ENCODE data around the gene PSRC1. TPM values are rescaled to one million over a fixed set of nuclear protein-coding genes. Genes with fewer than 3 reads are reported as not detected.

Gene PSRC1
- total RNA-seq, 1 donor from 2014 or later, result 1.1 TPM

GRCh38 chr1:109243221-109243620 lies 39.7 kb downstream of the PSRC1 start:
- no peak overlapping the region for H3K4me3 ChIP-seq (ENCODE audit: low read depth, low read length)
- no peak for FAIRE-seq
- DNase-seq (ENCODE audit: low read depth), result no peak
- no peaks in the 10 kb centered on the region for H3K27me3 ChIP-seq (ENCODE audit: control insufficient read depth, insufficient read depth, low read length)
- H3K36me3 ChIP-seq (ENCODE audit: control insufficient read depth, insufficient read depth, low read length), result no peaks in the 10 kb centered on the region
- TF ChIP-seq CTCF (IDR thresholded peaks at IDR 0.05; ENCODE audit: insufficient read depth, low read length, severe bottlenecking), result no peak

GRCh38 chr1:109242387-109242786 lies 40.6 kb downstream of the PSRC1 start:
- no peak for DNase-seq (ENCODE audit: low read depth)
- H3K36me3 ChIP-seq (ENCODE audit: control insufficient read depth, insufficient read depth, low read length), result peaks cover 7% of the 10 kb centered on the region

GRCh38 chr1:109241841-109242345 lies 41.1 kb downstream of the PSRC1 start:
- Histone ChIP-seq H3K36me3 (ENCODE audit: control insufficient read depth, insufficient read depth, low read length) (peaks cover 10% of the 10 kb centered on the region), H3K27me3 (ENCODE audit: control insufficient read depth, insufficient read depth, low read length) (no peaks in the 10 kb centered on the region), H3K4me3 (ENCODE audit: low read depth, low read length) (no peak overlapping the region)
- TF ChIP-seq CTCF (IDR thresholded peaks at IDR 0.05; ENCODE audit: insufficient read depth, low read length, severe bottlenecking), result no peak
- DNase-seq (ENCODE audit: low read depth) (no peak), FAIRE-seq (no peak)

More at GRCh38 chr1:109242387-109242786, 40.6 kb downstream of the PSRC1 start:
- H3K4me3 ChIP-seq (ENCODE audit: low read depth, low read length), result no peak overlapping the region
- no peak for FAIRE-seq
- no peak for TF ChIP-seq CTCF (IDR thresholded peaks at IDR 0.05; ENCODE audit: insufficient read depth, low read length, severe bottlenecking)
- H3K27me3 ChIP-seq (ENCODE audit: control insufficient read depth, insufficient read depth, low read length), result no peaks in the 10 kb centered on the region

GRCh38 chr1:109241344-109241743 lies 41.6 kb downstream of the PSRC1 start:
- H3K36me3 ChIP-seq (ENCODE audit: control insufficient read depth, insufficient read depth, low read length), result peaks cover 15% of the 10 kb centered on the region
- no peak for TF ChIP-seq CTCF (IDR thresholded peaks at IDR 0.05; ENCODE audit: insufficient read depth, low read length, severe bottlenecking)
- no peaks in the 10 kb centered on the region for H3K27me3 ChIP-seq (ENCODE audit: control insufficient read depth, insufficient read depth, low read length)
- no peak for DNase-seq (ENCODE audit: low read depth)
- FAIRE-seq, result no peak
- H3K4me3 ChIP-seq (ENCODE audit: low read depth, low read length), result no peak overlapping the region

- Histone ChIP-seq H3K36me3 (ENCODE audit: control insufficient read depth, insufficient read depth, low read length) (peaks cover 21% of the 10 kb centered on the region), H3K4me3 (ENCODE audit: low read depth, low read length) (no peak overlapping the region), H3K27me3 (ENCODE audit: control insufficient read depth, insufficient read depth, low read length) (no peaks in the 10 kb centered on the region)
- FAIRE-seq, result no peak
- TF ChIP-seq CTCF (IDR thresholded peaks at IDR 0.05; ENCODE audit: insufficient read depth, low read length, severe bottlenecking), result no peak
- DNase-seq (ENCODE audit: low read depth), result peak; percentile 99
These were observed 42.5 kb downstream of the PSRC1 start for GRCh38 chr1:109240158-109241152.
